Activated naive CD4-positive, alpha-beta T cell treated with anti-CD3 and anti-CD28 coated beads, Interleukin-2, amount 50 U/mL, for 72 hours (primary cell): Measurements from ENCODE around the gene ARHGEF26. TPM values are rescaled to one million over a fixed set of nuclear protein-coding genes. Genes with fewer than 3 reads are reported as not detected.

Experiments used
- ATAC-seq, 2 donors: fragments of 150-1000 bp; cut with Tn5 transposase; 2 replicates each; pipeline ENCODE4 v1.10.0; 2021; ENCODE audit warnings: mild to moderate bottlenecking in 2 of 2, moderate library complexity in 2 of 2
- DNase-seq, 2 donors: peaks; one replicate each; pipeline ENCODE4 v3.0.0; 2021 to 2022; ENCODE audit warnings: low spot score in 2 of 2
- H3K27ac Mint-ChIP-seq, 2 donors: one replicate each; pipeline ENCODE4 v1.8.0; 2022; ENCODE audit warnings: mild to moderate bottlenecking in 2 of 2, mixed read lengths in 2 of 2
- H3K36me3 Mint-ChIP-seq, 2 donors: one replicate each; pipeline ENCODE4 v1.8.0; 2022; ENCODE audit warnings: mixed read lengths in 2 of 2
- H3K9me3 Mint-ChIP-seq, 2 donors: one replicate each; pipeline ENCODE4 v1.8.0; 2022; ENCODE audit warnings: mixed read lengths in 2 of 2
- total RNA-seq, 2 donors: library from RNA; stranded (reverse); gene quantifications; one replicate each; pipeline ENCODE4 v1.2.3, GENCODE V29; 2022

Gene ARHGEF26
- total RNA-seq, 2 donors from 2014 or later, result 0.19 TPM; not detected in 1

GRCh38 chr3:154132777-154133375, 11.7 kb downstream of the ARHGEF26 start:
- Mint-ChIP-seq H3K9me3 (no peaks in the 10 kb centered on the region), H3K27ac (no peak overlapping the region), H3K36me3 (no peaks in the 10 kb centered on the region)
- DNase-seq (no peak), ATAC-seq (no peak)

GRCh38 chr3:154135511-154136173, 14.5 kb downstream of the ARHGEF26 start:
- Mint-ChIP-seq H3K9me3 (no peaks in the 10 kb centered on the region), H3K36me3 (no peaks in the 10 kb centered on the region), H3K27ac (no peak overlapping the region)
- no peak for DNase-seq
- ATAC-seq, result no peak

DNA sequence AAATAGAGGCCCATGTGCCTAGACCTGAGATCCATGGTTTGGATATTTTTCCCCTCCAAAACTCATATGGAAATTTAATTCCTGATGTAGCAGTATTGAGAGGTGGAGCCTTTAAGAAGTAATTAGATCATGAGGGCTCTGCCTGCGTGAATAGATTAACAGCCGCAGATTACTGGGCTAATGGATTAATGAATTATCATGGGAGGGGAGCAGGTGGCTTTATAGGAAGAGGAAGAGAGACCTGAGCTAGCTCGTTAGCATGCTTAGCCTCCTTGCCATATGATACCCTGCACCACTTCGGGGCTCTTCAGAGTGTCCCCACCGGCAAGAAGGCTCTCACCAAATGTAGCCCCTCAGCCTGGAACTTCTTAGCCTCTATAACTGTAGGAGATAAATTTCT, 15.8 kb downstream of the ARHGEF26 start:
- DNase-seq, result no peak
- no peak overlapping the region for H3K27ac Mint-ChIP-seq
- no peak for ATAC-seq
- no peaks in the 10 kb centered on the region for H3K36me3 Mint-ChIP-seq
- H3K9me3 Mint-ChIP-seq, result no peaks in the 10 kb centered on the region

DNA sequence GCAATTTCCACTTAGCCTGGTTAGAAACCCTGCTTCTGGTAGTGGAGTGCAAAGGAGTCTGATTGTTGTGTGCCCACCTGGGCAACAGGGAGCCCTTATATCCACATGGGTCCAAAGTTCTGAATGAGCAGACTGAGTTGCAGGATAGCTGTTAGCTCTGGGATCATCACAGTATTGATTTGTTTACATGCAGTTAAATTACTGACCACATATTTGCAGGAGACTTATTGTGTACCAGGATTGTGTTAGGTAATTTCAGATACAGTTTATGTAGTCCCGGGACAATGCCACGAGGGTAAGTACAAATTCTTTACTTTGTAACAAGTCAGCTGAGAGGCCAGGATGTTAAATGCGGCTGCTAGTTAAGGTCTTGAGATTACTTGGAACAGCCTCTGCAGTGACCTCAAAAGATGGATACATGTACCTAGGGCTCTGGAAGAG, 18.8 kb downstream of the ARHGEF26 start:
- H3K9me3 Mint-ChIP-seq, result no peaks in the 10 kb centered on the region
- H3K27ac Mint-ChIP-seq, result no peak overlapping the region
- no peak for DNase-seq
- H3K36me3 Mint-ChIP-seq, result no peaks in the 10 kb centered on the region
- no peak for ATAC-seq

DNA sequence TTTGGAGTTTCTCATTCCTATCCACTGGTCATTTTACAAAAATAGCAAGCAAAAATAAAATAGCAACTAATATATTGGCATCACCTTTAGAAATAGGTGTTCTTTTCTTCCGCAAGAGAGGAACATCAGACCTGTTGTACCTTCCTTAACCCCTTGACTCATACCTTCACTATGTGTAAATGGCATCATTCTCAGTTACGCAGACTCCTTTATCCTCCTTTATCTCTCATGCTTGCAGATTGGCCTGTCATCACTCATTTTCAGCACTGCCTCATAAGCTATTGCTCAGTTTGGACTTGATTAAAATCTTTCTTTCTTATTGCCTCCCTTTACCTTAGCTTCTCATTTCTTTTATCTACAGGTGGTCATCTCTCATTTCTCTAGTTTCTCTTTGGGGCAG, 21.4 kb downstream of the ARHGEF26 start:
- Mint-ChIP-seq H3K9me3 (no peaks in the 10 kb centered on the region), H3K27ac (no peak overlapping the region), H3K36me3 (no peaks in the 10 kb centered on the region)
- DNase-seq (no peak), ATAC-seq (no peak)

DNA sequence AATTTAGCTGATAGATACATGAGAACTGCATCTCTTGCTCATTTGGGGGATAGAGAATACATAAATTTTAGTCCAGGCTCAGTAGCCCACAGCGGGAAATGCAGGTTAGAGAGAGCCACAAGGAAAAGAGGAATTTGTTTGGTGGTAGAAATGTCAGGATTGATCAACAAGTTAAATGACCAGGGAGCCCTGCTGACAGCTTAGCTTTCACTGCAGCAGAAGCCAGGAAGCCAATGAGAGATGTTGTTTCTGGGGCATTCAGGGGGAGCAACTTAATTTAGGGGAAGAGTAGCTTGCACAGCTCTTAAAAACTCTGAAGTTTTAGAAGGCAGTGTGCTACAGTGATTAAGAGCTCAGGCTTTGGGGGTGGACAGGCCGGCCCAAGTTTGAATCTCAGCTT, 22.7 kb downstream of the ARHGEF26 start:
- Mint-ChIP-seq H3K27ac (no peak overlapping the region), H3K36me3 (no peaks in the 10 kb centered on the region), H3K9me3 (no peaks in the 10 kb centered on the region)
- ATAC-seq, result no peak
- no peak for DNase-seq

DNA sequence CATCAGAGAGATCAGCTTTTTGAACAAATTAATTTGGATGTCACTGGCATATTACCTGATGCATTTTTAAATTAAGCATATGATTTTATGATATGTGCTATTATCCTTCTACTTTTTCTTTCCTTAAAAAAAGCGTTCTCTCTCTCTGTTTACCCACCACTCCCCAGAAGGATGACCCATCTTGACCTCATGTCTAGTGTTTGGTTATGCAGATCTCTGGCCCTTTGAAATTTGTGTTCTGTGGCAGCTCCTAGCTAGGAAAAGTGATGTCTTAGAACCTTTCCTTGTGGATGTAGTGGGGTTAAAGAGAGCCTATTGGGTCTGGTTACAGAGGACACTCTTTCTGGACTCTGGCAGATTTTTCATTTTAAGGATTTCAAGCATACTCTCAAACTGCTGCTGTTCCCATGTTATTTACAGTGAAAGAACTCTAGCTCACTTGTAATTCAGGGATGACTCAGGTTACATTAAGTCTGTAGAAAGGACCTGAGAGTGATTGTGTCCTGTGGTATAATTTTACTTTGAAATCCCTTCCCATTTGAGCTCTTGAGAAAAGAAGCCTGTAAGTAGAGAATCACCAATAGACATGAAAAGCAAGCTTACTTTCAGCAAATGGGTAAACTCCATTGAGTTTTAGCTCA, 23.8 kb downstream of the ARHGEF26 start:
- ATAC-seq, result no peak
- Mint-ChIP-seq H3K36me3 (no peaks in the 10 kb centered on the region), H3K9me3 (no peaks in the 10 kb centered on the region), H3K27ac (no peak overlapping the region)
- DNase-seq, result no peak

DNA sequence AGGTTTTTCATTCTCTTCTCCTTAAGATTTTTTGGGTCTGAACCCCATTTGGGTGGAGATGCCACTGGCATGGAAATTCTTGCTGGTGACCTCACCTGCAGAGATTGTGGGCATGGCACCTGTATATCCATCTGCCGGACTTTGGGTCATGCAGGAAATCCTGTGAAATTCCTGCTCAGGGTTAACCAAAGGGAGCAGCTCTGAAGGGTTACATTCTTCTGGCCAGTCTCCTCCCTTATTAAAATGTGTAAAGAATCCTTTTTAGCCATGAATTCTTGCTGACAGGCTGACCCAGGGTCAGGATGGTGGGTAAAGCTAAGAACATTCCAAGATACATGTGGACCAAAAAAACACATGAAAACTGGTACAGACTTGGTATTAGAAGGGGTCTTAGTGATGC, 27.4 kb downstream of the ARHGEF26 start:
- Mint-ChIP-seq H3K27ac (no peak overlapping the region), H3K36me3 (no peaks in the 10 kb centered on the region), H3K9me3 (no peaks in the 10 kb centered on the region)
- ATAC-seq (no peak), DNase-seq (no peak)

GRCh38 chr3:154149286-154149685, 28.1 kb downstream of the ARHGEF26 start:
- ATAC-seq (no peak), DNase-seq (no peak)
- H3K9me3 Mint-ChIP-seq, result no peaks in the 10 kb centered on the region
- H3K36me3 Mint-ChIP-seq, result no peaks in the 10 kb centered on the region
- no peak overlapping the region for H3K27ac Mint-ChIP-seq

GRCh38 chr3:154151969-154152368, 30.8 kb downstream of the ARHGEF26 start:
- H3K27ac Mint-ChIP-seq, result no peak overlapping the region
- H3K36me3 Mint-ChIP-seq, result no peaks in the 10 kb centered on the region
- no peak for ATAC-seq
- H3K9me3 Mint-ChIP-seq, result no peaks in the 10 kb centered on the region
- no peak for DNase-seq

DNA sequence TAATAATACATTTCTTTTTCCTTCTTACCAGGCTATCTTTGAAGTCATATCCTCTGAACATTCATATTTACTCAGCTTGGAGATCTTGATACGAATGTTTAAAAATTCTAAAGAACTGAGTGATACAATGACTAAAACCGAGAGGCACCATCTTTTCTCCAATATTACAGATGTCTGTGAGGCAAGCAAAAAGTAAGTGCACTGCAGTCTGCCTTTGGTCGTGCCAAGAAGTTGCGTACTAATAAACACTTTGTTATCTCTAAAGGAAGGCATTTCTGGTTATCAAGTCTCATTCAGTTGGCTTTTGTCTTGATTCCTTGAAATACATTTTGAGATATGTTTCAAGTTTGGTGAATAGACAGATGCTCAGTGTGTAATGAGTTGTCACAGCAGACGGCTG, 31.6 kb downstream of the ARHGEF26 start:
- DNase-seq, result no peak
- H3K27ac Mint-ChIP-seq, result no peak overlapping the region
- no peaks in the 10 kb centered on the region for H3K36me3 Mint-ChIP-seq
- no peaks in the 10 kb centered on the region for H3K9me3 Mint-ChIP-seq
- no peak for ATAC-seq

GRCh38 chr3:154156530-154156929, 35.3 kb downstream of the ARHGEF26 start:
- no peak for ATAC-seq
- no peaks in the 10 kb centered on the region for H3K9me3 Mint-ChIP-seq

DNA sequence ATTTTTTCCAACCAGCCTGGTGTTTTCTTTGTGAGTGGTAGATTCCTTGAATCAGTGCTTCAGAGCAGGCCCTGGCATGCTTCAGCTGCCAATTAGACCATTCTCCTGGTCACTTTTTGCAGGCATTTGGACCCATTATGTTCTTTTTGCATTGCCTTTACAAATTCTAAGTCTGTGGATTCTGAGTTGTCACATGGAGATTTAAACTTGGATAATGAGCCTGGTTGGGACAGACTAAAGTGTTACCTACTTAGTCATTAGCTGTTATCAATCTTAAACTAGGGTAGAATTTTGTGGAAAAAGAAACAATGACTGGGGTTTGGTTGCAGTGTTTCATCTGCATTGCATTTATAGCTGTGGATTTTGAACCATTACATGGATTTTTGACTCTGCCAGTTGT, 40.6 kb downstream of the ARHGEF26 start:
- DNase-seq (no peak), ATAC-seq (no peak)
- Mint-ChIP-seq H3K27ac (no peak overlapping the region), H3K9me3 (no peaks in the 10 kb centered on the region), H3K36me3 (no peaks in the 10 kb centered on the region)

More at GRCh38 chr3:154156530-154156929, 35.3 kb downstream of the ARHGEF26 start:
- Mint-ChIP-seq H3K36me3 (no peaks in the 10 kb centered on the region), H3K27ac (no peak overlapping the region)
- DNase-seq, result no peak

DNA sequence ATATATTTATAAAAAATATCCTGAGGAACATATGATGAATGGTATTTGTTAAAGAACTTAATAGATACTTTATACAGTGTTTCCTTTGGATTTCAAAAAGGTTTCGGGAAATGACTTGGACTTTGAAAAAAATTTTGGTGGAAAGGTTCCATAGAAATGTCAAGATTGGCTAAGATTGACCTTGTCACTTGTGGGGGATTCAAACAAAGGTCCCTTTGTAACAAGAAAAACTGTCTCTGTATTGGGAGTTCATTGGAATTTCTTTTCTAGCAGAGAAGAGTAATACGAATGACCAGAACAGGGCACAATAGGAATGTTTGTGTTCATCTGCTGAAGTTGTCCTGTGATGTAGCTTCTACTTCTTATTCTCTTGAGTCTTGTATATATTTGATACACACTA, 43.2 kb downstream of the ARHGEF26 start:
- Mint-ChIP-seq H3K36me3 (no peaks in the 10 kb centered on the region), H3K9me3 (no peaks in the 10 kb centered on the region), H3K27ac (no peak overlapping the region)
- ATAC-seq (no peak), DNase-seq (no peak)

GRCh38 chr3:154168998-154169795, 48.0 kb downstream of the ARHGEF26 start:
- no peak for ATAC-seq
- no peak overlapping the region for H3K27ac Mint-ChIP-seq
- H3K9me3 Mint-ChIP-seq, result peaks cover 0 to 5% of the 10 kb centered on the region in 2 donors
- no peak for DNase-seq
- H3K36me3 Mint-ChIP-seq, result no peaks in the 10 kb centered on the region

- no peak for ATAC-seq
- Mint-ChIP-seq H3K9me3 (peaks cover 0 to 5% of the 10 kb centered on the region in 2 donors), H3K36me3 (no peaks in the 10 kb centered on the region), H3K27ac (no peak overlapping the region)
- DNase-seq, result no peak
These were observed 48.6 kb downstream of the ARHGEF26 start for GRCh38 chr3:154169796-154170110.

DNA sequence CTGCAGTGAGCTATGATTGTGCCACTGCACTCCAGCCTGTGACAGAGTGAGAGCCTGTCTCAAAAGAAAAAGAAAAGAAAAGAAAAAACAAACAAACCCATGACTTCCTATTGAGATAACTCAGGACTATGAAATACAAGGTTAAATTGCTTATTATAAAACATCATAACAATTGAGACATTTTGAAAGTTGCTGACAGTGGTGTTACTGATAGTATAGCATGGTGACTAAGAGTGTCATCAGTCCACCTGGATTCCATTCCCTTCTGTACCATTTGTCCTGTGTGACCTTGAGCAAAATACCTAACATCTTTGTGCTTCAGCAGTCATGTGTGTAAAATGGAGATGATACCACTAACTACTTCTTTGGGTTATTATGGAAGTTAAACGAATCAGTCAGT, 49.1 kb downstream of the ARHGEF26 start:
- no peaks in the 10 kb centered on the region for H3K36me3 Mint-ChIP-seq
- H3K27ac Mint-ChIP-seq, result no peak overlapping the region
- peaks cover 0 to 5% of the 10 kb centered on the region in 2 donors for H3K9me3 Mint-ChIP-seq
- DNase-seq, result no peak
- ATAC-seq, result no peak
